Activated CD8-positive, alpha-beta memory T cell treated with anti-CD3 and anti-CD28 coated beads, Interleukin-2, amount 50 U/mL, for 1 hour (primary cell): ENCODE results near the gene NFATC2IP.

Experiments used
- DNase-seq: peaks from one replicate; pipeline ENCODE4 v3.0.0-alpha.2; 2020; ENCODE audit errors: extremely low read depth

The NFATC2IP gene

GRCh38 chr16:28950648-28951409 is at the start of gene NFATC2IP:
NFATC2IP (plus strand) TSS chr16:28950937; CDS start chr16:28951012, 75 bp downstream.
- DNase-seq = peak; percentile 99

DNA sequence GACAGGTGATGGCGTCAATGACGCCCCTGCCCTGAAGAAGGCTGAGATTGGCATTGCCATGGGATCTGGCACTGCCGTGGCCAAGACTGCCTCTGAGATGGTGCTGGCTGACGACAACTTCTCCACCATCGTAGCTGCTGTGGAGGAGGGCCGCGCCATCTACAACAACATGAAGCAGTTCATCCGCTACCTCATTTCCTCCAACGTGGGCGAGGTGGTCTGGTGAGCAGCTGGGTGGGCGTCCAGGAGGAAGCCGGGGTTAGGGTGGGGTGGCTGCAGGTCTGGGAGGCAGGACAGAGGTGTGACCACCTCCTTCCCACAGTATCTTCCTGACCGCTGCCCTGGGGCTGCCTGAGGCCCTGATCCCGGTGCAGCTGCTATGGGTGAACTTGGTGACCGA is 48.9 kb upstream of the NFATC2IP start:
- no peak for DNase-seq

GRCh38 chr16:28902909-28903308 is 47.8 kb upstream of the NFATC2IP start:
- DNase-seq = no peak

- DNase-seq = no peak
Observed at GRCh38 chr16:28903344-28904042, 47.2 kb upstream of the NFATC2IP start.

GRCh38 chr16:28904363-28904762 is 46.4 kb upstream of the NFATC2IP start:
- no peak for DNase-seq

- DNase-seq = no peak
Observed at GRCh38 chr16:28904828-28905227, 45.9 kb upstream of the NFATC2IP start.

GRCh38 chr16:28905229-28905754 is 45.4 kb upstream of the NFATC2IP start:
- DNase-seq = no peak

DNA sequence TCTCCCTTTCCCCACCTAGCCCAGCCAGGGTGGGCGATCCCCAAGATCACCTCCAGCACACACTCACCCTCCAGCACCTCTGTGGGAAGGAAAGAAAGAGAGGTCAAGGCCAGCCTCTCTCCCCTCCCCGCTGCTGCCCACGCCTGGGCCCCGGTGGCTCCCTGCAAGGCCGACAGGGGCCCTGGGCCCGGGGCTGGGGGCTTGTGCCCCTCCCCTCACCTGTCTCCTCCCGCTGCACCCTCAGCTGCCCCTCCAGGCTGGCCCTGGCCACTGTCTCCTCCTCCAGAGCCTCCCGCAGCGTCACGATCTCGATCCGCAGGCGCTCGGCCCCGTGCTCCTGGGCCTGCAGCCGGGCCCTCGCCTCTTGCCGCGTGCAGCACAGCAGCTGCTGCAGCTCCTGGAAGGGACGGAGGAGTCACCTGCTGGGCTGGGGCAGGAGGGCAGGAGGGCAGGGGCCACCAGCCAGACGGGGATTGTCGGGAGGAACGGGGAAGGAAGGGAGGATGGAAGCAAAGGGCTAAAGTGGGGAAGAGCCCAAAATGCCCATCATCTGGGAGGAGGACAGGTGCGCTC is 44.9 kb upstream of the NFATC2IP start:
- no peak for DNase-seq

DNA sequence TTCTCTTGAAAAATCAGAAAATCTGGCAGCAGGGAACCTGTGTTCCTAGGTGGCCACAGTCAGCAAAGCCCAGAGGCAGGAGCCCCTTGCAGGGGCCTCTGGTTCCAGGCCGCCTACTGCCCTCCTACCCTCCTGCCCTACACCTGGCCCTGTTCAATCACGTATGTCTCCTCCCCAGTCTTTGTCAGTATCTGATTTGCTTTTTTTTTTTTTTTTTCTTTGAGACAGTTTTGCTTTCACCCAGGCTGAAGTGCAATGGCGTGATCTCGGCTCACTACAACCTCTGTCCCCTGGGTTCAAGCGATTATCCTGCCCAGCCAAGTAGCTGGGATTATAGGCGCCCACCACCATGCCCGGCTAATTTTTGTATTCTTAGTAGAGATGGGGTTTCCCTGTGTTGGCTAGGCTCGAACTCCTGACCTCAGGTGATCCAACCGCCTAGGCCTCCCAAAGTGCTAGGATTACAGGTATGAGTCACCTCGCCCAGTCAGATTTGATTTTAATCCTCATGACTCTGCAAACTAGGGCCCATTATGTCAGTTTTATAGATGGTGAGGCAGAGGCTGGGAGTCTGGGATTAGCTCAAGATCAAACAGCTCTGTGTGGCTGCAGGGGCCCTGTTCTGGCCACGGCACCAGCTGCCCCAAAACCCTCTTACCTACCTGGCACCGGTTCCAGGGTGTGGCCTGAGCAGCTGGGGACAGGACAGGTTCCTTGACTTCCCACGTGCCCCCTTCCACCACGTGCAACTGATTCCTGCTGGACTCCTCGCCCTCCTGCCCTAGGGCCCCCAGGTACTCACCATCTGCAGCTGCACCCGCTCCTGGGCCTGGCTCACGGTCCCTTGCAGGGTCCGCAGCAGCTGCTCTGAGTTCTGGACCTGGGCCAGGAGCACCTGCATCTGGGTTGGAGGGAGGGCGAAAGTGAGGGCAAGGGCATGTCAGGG is 40.4 kb upstream of the NFATC2IP start:
- no peak for DNase-seq

DNA sequence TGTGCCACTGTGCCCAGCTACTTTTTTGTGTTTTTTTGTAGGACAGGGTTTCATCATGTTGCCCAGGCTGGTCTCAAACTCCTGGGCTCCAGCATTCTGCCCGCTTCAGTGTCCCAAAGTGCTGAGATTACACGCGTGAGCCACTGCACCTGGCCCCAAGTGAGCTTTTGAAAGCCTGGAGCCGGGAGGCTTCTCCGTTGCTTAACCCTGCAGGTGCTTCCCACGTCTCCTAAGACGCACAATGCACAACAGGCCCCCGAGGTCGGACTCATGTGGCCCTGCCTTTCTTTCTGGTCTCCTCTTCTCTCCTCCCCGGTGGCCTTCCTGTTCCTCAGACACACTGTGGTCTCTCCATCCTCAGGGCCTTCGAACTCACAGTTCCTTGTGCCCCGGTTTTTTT is 38.2 kb upstream of the NFATC2IP start:
- no peak for DNase-seq

DNA sequence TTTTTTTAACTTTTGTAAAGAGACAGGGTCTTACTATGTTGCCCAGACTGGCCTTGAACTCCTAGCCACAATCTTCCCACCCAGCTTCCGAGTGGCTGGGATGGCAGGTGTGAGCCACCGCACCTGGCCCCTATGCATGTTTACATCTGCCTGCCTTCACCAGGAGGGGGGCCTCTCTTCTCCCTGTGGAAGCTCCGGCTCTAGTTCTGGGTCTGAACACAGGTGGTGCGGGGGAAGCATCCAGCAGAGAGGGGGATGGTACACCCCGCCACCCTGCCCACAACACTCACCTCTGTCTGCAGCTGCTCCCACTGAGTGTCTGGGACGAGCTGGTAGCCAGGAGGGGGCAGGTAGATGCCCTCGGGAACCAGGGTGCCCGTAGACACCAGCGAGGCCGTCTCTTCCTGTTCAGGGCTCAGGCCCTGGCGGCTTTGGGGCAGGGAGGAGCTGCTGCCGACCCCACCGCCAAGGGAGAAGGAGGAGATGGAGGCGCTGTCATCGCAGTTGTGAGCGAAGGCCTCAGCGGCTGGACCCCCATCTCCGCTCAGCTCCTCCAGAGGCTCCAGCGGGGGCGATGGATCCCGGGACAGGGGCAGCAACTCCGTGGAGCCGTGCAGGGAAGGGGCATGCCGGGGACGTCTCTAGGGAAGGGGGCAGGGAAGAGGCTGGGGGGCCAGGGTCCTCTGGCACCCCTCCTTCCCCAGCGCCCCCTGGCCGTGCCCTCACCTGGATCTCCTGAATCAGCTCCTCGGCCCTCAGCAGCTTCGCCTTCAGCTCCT is 36.6 kb upstream of the NFATC2IP start:
- DNase-seq = no peak

DNA sequence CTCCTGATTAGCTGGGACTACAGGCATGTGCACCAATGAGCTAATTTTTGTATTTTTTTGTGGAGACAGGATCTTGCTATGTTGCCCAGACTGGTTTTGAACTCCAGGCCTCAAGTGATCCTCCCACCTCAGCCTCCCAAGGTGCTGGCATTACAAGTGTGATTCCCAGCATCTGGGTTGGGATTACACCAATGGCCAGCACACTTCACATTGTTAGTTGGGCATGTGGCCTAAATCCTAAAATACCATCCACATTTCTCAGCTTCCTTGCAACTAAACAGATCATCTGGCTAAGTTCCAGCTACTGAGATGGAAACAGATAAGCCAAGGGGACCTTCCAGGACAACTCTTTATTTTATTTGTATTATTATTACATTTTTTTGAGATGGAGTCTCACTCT is 35.6 kb upstream of the NFATC2IP start:
- DNase-seq = no peak

DNA sequence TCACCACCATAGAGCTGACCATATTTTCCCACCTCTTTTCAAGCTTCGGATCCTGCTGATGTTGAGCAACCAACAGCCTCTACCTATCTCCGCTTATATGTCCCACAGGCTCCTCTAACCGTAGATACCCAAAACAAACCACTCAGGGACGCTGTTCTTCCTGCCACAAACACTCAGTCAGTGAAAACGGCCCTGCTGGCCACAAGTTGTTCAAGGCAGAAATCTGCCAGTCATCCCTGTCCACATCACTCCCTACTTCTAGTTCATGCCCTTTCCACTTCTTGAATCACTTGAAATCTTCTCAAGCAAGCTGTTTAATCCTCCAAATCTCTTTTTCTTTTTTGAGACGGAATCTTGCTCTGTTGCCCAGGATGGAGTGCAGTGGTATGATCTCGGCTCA is 33.6 kb upstream of the NFATC2IP start:
- no peak for DNase-seq

- DNase-seq = no peak
Observed at GRCh38 chr16:28918698-28919097, 32.0 kb upstream of the NFATC2IP start.

- DNase-seq = no peak
Observed at GRCh38 chr16:28923231-28923587, 27.5 kb upstream of the NFATC2IP start.

GRCh38 chr16:28923652-28924398 is 26.9 kb upstream of the NFATC2IP start:
- no peak for DNase-seq

DNA sequence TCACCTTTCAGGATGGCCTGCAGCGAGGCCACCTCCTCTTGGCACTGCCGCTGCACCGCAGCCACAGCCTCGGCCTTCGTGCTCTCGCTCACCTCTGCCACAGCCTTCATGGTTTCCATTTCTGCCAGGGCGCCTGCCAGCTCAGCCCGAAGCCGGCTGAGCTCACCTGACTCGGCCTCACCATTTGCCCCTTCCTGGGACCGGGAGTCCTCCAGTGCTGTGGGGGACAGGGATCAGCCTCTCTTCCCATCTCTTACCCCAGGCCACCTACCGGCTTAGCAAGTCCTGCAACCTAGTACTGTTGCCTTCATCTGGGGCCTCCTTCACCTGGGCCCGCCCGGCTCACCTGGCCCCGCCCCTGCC is 26.4 kb upstream of the NFATC2IP start:
- no peak for DNase-seq

DNA sequence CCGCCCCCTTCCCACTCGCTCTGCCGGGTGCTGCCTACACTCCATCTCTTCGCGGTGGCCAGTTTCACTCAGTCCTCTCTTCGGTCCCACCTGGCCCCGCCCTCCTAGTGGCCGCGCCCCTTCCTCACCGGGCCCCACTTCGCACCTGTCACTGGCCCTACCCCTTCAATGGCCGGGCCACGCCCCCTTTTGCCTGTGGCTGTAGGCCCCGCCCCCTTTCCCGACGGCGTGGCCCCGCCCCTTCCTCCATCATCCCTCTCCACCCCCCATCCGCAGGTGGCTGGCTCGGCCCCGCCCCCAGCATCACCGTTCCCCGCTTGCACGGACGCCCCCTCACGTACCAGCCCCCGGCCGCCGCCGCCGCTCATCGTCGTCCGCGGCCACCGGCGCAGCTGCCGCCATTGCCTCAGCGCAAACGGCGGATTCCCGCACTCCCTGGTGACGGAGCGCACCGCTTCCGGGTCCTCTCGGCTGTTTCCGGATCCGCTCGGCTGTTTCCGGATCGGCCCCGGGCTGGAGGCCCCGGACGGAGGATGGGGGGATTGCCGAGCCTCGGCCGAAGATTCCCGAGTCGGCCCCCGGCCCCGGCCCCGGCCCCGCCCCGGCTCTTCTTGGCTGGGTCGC is 25.9 kb upstream of the NFATC2IP start, which contains the start of gene RABEP2:
Gene RABEP2 (minus strand): TSS at position 477 of the 624 bp plus-strand sequence. CDS start 75 bp downstream, at position 402.
- DNase-seq = peak; percentile 78

DNA sequence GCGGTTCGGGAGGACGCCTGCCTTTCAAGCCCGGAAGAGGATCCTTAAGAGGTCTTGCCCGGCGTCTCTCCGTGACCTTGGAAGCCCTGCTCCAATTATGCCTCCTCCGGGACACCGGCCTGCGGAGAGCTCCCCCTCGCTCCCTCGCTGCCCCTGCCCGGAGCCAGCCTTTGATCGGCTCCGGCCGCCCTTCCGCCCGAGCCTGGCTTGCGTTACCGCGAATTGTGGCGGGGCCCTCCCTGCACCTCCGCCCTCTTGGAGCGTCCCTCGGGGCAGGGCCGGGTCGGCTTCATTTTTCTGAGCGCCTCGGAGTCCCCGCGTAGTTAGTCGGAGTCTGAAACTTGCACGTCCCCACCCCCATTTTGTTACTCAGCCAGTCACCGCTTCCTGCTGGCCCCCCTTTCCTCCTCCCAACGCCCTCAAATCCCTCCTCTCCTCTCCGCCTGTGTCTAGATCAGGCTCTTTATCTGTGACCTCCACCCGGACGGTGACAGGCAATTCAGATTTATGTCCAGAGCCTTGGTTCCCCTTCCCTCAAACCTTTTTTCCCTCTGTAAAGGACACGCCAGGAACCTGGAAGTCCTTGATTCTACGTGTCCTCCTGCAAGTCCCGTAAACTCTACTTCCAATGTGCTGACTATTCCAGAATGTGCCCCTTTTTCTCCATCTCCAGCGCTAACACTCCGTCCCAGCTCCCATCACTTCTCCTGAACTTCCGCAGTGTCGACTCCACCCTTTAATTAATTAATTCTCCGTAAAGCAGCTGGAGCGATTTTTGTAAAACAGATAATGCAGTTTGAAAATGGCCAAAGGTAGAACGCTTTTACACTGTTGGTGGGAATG is 25.1 kb upstream of the NFATC2IP start:
- DNase-seq = peak; percentile 66
